Thoracic aorta endothelial cell (primary cell): ENCODE data around the gene PLPP6. TPM values are rescaled to one million over a fixed set of nuclear protein-coding genes. Genes with fewer than 3 reads are reported as not detected.

Source experiments
- total RNA-seq: library from RNA; depleted of rRNA; stranded (reverse); fragments of >200 nt; gene quantifications from 2 replicates; pipeline ENCODE4 v1.2.3, GENCODE V29; 2012

The PLPP6 gene
- 6.1 and 7.8 TPM in 2 replicates for total RNA-seq

DNA sequence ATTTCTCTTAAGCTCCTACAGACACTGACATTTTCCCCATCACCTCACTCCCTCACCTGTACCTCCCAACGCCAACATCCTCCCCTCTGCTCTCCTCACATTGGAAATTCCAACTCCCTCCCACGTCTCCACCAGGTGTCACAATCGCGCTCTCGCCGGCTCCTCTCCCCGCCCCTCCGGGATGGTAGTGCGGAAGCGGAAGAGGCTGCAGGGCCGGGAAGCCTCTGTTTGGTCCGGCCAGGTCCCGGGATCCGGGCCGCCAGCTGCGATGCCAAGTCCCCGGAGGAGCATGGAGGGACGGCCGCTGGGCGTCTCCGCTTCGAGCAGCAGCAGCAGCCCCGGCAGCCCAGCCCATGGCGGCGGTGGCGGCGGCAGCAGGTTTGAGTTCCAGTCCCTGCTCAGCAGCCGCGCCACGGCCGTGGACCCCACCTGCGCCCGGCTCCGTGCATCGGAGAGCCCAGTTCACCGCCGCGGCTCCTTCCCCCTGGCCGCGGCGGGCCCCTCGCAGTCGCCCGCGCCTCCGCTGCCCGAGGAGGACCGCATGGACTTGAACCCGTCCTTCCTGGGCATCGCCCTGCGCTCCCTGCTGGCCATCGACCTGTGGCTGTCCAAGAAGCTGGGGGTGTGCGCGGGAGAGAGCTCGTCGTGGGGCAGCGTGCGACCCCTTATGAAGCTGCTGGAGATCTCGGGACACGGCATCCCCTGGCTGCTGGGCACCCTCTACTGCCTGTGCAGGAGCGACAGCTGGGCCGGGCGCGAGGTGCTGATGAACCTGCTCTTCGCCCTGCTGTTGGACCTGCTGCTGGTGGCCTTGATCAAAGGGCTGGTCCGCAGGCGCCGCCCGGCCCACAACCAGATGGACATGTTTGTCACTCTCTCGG is at the start of gene PLPP6:
Gene PLPP6 (plus strand): TSS at position 187 of the 881 bp plus-strand sequence. CDS start 82 bp downstream, at position 269.

DNA sequence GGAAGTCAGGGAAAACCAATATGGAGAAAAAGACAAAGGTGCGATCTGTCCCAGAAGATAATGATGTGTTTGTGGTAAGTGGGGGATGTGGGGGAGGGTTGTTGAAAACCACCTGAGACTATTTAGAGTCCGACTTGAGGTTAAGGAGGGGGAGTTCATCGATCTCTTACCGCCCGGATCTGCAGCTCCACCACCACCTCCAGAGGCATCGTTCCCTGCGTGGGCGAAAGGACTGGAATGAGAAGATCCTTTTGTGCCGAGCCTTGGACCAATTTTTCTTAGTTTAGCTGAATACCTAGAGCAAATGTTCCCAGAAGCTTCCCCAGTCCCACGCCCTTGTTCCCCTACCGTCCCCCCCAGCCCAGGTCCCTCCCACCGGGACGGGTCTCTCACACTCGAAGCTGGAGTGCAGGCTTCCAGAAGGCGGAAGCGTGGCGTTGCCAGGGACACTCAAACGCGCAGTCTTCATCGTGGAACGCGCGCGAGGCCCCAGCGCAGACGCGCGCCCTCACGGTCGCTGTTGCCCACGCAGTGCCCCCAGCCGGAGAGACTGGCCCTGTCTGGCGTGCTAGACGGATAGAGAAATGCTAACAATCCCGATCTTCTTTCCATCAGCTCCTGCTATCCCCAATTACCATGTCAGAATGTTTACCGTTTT is 4.1 kb downstream of the PLPP6 start, which contains the start of gene SPATA6L:
Gene SPATA6L (minus strand): TSS at position 439 of the 658 bp plus-strand sequence. CDS start 230 bp downstream, at position 209.

GRCh38 chr9:4679268-4680172 is 17.4 kb downstream of the PLPP6 start, which contains the start of gene CDC37L1:
Gene CDC37L1, plus strand, starts transcription at chr9:4679569. Its CDS starts 199 bp downstream, at chr9:4679768.

Other genes starting within 250 kb of the PLPP6 start
- 27.1 and 36.8 TPM in 2 replicates for gene SLC1A1, start 171.8 kb upstream of the PLPP6 start, total RNA-seq
- gene SPATA6L, start 4.2 kb downstream of the PLPP6 start, total RNA-seq, result 1.8 and 2.3 TPM in 2 replicates
- gene CDC37L1, start 17.3 kb downstream of the PLPP6 start, total RNA-seq, result 8.2 and 11.3 TPM in 2 replicates
- 65.4 and 76.9 TPM in 2 replicates for gene AK3, start 78.9 kb downstream of the PLPP6 start, total RNA-seq
- gene RCL1, start 130.7 kb downstream of the PLPP6 start, total RNA-seq, result 22.3 and 27.9 TPM in 2 replicates